GM18873 (cell line): ENCODE measurements around the gene PLA2G2C.

Experiments
- ATAC-seq: cut with Tn5 transposase; IDR thresholded peaks from one replicate; pipeline ENCODE4 v1.9.1; 2021; ENCODE audit warnings: mild to moderate bottlenecking, moderate library complexity, moderate number of reproducible peaks; ENCODE audit not compliant: unreplicated experiment, low FRiP score

Gene PLA2G2C

GRCh38 chr1:20164694-20165202 lies 21.6 kb downstream of the PLA2G2C start:
- no peak for ATAC-seq

- no peak for ATAC-seq
Measured at GRCh38 chr1:20160034-20160433, 26.3 kb downstream of the PLA2G2C start.

- no peak for ATAC-seq
Measured at GRCh38 chr1:20158358-20159070, 27.8 kb downstream of the PLA2G2C start.

- ATAC-seq = no peak
Measured at GRCh38 chr1:20154301-20154831, 32.0 kb downstream of the PLA2G2C start.

- no peak for ATAC-seq
Measured at GRCh38 chr1:20153000-20153418, 33.3 kb downstream of the PLA2G2C start.

DNA sequence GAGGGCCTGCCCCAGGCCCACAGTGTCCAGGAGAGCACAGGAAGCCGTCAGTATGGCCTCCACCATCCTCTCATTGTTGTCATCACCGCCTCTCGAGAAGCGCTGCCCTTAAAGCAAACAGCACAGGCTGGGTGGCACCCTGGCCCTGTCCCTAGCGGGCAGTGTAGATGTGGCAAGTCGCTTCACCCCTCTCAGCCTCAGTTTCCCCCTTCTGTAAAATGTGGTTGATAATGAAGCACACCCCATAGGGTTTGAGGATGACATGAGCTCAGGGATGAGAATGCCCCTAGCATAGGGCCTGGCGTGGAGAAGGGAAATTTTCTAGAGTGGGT lies 33.8 kb downstream of the PLA2G2C start:
- no peak for ATAC-seq

DNA sequence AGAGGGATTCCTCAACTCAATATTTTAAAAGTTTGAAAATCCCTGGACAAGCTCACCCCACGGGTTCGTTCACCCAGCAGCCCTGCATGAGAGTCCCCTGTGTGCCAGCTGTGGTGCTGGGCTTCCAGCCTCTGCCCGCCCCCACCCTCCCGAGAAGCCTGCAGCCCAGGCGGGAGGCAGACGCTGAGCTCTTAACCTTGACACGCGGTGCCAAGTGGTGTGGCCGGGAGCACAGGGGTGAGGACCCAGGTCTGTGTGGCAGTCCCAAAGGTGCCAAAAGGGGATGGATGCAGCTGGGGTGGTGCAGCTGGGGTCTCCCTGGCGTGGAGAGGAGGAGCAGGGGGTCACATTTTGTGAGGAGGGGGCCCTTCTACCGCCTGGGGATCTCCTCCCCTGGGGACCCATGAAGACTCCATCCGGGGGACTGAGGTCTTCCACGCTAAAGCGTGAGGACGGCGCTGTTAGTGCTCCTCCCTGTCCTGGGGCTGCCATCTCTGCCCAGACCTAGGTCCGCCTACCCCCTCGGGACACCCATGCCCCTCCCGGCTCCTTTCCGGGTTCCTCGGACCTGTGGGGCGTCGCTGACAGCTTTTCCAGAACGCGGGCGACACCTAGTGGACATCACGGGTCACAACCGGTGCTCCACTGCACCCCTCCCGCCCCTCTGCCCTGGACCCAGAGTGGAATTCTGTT lies 34.3 kb downstream of the PLA2G2C start:
- ATAC-seq = no peak

- ATAC-seq = no peak
Measured at GRCh38 chr1:20150969-20151368, 35.3 kb downstream of the PLA2G2C start.

DNA sequence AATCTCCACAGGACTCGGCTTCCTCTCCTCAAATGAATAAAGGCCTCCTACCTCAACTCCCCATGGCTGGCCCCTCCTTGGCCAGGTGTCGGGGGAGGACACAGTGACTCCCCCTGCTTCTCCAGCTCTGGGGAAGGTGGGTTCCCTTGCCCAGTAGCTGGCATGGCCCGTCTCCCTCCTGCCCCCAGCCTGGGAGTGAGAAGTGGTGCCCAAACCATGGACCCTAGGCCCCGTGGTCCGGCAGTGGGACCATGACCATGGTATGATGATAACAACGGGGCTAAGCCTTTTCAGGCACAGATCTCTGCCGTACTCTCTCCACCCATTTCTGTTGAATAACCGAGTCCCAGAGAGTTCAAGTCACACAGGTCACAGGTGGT lies 36.0 kb downstream of the PLA2G2C start:
- ATAC-seq = no peak

GRCh38 chr1:20149601-20150325 lies 36.6 kb downstream of the PLA2G2C start:
- no peak for ATAC-seq

- no peak for ATAC-seq
Measured at GRCh38 chr1:20148571-20149500, 37.5 kb downstream of the PLA2G2C start.

DNA sequence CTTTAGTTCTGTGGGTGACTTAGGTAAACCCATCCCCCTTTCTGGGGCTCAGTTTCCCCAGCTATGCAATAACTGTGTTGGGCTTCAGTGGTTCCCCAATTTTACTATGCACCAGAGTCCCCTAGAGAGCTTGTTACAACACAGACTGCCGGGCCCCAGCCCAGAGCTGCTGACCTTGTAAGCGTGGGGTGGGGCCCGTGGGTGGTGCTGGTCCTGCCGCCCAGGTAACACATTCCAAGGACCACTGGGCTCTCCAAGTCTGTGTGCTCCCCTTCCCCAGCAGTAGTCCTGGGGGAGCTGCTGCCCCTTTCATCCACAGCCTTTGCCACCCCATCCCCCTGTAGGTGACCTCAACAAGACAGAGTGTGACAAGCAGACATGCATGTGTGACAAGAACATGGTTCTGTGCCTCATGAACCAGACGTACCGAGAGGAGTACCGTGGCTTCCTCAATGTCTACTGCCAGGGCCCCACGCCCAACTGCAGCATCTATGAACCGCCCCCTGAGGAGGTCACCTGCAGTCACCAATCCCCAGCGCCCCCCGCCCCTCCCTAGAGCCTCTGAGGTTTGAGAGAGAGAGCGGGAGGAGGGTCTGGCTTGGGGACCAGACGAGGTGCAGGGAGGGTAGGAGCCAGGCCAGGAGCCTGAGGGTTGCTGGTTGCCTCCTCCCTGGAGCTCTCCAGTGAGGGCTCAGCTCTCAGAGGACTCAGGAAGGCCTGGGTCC lies 38.3 kb downstream of the PLA2G2C start:
- ATAC-seq = no peak

DNA sequence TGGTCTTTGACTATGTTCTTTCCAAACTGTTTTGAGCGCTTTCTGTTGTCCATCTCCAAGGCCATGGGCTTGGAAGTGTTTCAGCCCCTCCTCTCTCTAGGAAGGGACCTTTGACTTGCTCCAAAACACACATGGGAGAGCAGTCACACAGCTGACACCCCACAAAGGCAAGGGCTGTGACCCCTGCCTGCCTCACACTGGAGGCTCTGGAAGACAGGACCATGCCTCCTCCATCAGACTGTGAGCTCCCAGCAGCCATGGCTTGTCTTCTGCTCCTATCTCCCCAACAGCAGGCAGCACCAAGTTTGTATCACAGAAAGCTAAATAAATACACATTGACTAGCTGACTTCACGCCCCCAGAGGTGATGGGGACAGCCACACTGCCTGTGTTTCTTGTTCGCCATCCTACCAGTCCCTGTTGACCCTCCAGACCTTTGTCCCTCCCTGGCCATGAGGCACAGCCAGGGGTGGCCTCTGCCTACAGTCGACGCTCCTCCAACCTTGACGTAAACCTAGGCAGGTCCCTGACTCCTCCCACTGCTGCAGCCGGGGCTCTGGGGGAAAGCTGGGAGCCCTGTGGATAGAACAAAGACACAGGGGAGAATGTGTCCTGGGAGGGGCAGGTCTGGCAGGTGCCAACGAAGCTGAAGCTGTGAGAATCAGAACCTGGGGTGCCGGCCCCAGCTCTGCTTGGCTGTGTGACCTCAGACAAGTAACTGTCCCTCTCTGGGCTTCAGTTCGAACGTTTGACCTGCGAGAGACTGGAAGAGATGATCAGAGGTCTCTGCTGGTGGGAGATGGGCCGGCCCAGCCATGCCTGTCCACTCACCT lies 42.4 kb downstream of the PLA2G2C start:
- no peak for ATAC-seq

DNA sequence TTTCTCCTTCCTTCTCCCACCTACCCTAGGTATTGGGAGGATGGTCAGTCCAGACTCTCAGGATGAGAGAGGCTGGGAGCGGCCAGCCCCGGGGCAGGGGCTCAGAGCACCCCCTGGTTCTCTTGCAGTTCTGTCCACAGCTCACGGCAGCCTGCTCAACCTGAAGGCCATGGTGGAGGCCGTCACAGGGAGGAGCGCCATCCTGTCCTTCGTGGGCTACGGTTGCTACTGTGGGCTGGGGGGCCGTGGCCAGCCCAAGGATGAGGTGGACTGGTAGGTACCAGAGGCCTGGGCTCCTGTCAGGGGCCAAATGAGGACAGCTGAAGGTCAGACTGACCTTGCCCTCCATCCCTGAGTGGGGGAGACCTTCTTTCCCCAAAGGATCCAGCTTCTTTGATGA lies 43.0 kb downstream of the PLA2G2C start:
- ATAC-seq = no peak

DNA sequence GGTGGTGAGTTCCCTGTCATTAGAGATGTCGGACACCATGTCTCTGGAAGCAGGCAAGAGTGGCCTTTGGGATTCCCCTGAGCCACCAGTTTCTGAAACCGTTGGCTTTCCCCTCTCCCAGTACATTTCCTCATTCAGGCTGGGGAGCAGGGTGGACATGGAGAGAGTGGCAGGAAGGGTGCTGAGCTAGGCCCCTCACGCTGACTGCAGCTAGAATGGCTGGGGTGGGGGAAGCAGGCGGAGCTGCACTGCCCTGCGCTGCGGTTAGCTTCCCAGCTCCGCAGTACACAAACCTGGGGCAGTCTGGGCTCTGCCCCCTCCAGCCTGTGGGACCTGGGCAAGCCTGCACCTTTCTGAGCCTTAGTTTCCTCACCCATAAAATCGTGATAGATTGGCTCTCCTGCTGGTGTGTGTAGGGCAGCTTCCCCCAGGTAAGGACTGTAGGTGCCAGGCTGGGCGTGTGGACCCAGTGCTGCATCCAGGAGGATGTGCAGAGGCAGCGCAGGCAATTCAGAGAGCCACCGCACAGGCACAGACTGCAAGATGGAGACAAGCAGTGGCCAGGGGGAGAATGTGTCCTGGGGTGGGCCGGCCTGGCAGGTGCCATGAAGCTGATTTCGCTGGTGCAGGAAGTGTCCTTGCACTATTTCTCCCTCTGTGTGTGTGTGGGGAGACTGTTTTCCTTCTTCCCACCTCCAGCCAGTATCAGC lies 44.2 kb downstream of the PLA2G2C start:
- ATAC-seq = no peak

GRCh38 chr1:20141466-20141865 lies 44.9 kb downstream of the PLA2G2C start:
- no peak for ATAC-seq

GRCh38 chr1:20141001-20141400 lies 45.3 kb downstream of the PLA2G2C start:
- ATAC-seq = no peak
